Measurements from ENCODE around the gene DUSP10.

Gene DUSP10

GRCh38 chr1:221718381-221719277, 23.3 kb downstream of the DUSP10 start:
- H3K4me3 ChIP-seq, result no peak overlapping the region
- peak overlapping the region in 8 of 21 experiments; percentile 1 to 76 (median 24) for H3K27ac ChIP-seq

GRCh38 chr1:221717485-221717853, 24.4 kb downstream of the DUSP10 start:
- H3K27ac ChIP-seq, result peak overlapping the region in 2 of 21 experiments; percentile 9 to 76
- H3K4me3 ChIP-seq, result no peak overlapping the region

GRCh38 chr1:221716713-221717484, 25.0 kb downstream of the DUSP10 start:
- H3K27ac ChIP-seq, result peak overlapping the region in 4 of 21 experiments; percentile 8 to 76 (median 11)
- H3K4me3 ChIP-seq, result no peak overlapping the region

GRCh38 chr1:221715321-221716169, 26.3 kb downstream of the DUSP10 start:
- peak overlapping the region in 4 of 21 experiments; percentile 25 to 76 (median 44) for H3K27ac ChIP-seq

GRCh38 chr1:221714227-221715152, 27.4 kb downstream of the DUSP10 start:
- no peak overlapping the region for H3K4me3 ChIP-seq
- H3K27ac ChIP-seq, result peak overlapping the region in 4 of 21 experiments; percentile 8 to 55 (median 33)

More at GRCh38 chr1:221715321-221716169, 26.3 kb downstream of the DUSP10 start:
- no peak overlapping the region for H3K4me3 ChIP-seq

GRCh38 chr1:221712776-221713431, 29.0 kb downstream of the DUSP10 start:
- peak overlapping the region in 11 of 21 experiments; percentile 13 to 73 (median 51) for H3K27ac ChIP-seq
- H3K4me3 ChIP-seq, result no peak overlapping the region

- no peak overlapping the region for H3K4me3 ChIP-seq
- peak overlapping the region in 14 of 21 experiments; percentile 9 to 74 (median 53) for H3K27ac ChIP-seq
Measured at GRCh38 chr1:221712198-221712684, 29.6 kb downstream of the DUSP10 start.

GRCh38 chr1:221711656-221712055, 30.2 kb downstream of the DUSP10 start:
- peak overlapping the region in 15 of 21 experiments; percentile 9 to 74 (median 49) for H3K27ac ChIP-seq
- no peak overlapping the region for H3K4me3 ChIP-seq

GRCh38 chr1:221711063-221711577, 30.8 kb downstream of the DUSP10 start:
- H3K4me3 ChIP-seq, result no peak overlapping the region

GRCh38 chr1:221709854-221710253, 32.0 kb downstream of the DUSP10 start:
- peak overlapping the region in 10 of 21 experiments; percentile 4 to 81 (median 40) for H3K27ac ChIP-seq
- H3K4me3 ChIP-seq, result no peak overlapping the region

More at GRCh38 chr1:221711063-221711577, 30.8 kb downstream of the DUSP10 start:
- H3K27ac ChIP-seq, result peak overlapping the region in 11 of 21 experiments; percentile 9 to 74 (median 39)

GRCh38 chr1:221708987-221709386, 32.9 kb downstream of the DUSP10 start:
- Histone ChIP-seq H3K27ac (peak overlapping the region in 13 of 21 experiments; percentile 4 to 81 (median 37)), H3K4me3 (no peak overlapping the region)

- Histone ChIP-seq H3K4me3 (no peak overlapping the region), H3K27ac (peak overlapping the region in 14 of 21 experiments; percentile 5 to 81 (median 43))
Measured at GRCh38 chr1:221708076-221708571, 33.8 kb downstream of the DUSP10 start.

- H3K4me3 ChIP-seq, result no peak overlapping the region
- peak overlapping the region in 7 of 21 experiments; percentile 5 to 81 (median 70) for H3K27ac ChIP-seq
Measured at GRCh38 chr1:221706876-221707582, 34.9 kb downstream of the DUSP10 start.

- H3K27ac ChIP-seq, result peak overlapping the region in 4 of 21 experiments; percentile 5 to 73 (median 49)
Measured at GRCh38 chr1:221706191-221706590, 35.7 kb downstream of the DUSP10 start.

GRCh38 chr1:221704306-221704705, 37.6 kb downstream of the DUSP10 start:
- H3K4me3 ChIP-seq, result no peak overlapping the region
- peak overlapping the region in 5 of 21 experiments; percentile 32 to 76 (median 49) for H3K27ac ChIP-seq

More at GRCh38 chr1:221706191-221706590, 35.7 kb downstream of the DUSP10 start:
- H3K4me3 ChIP-seq, result no peak overlapping the region

- Histone ChIP-seq H3K27ac (peak overlapping the region in 1 of 21 experiments; percentile 3), H3K4me3 (no peak overlapping the region)
Measured at GRCh38 chr1:221701570-221702186, 40.2 kb downstream of the DUSP10 start.
